GM10847 (cell line): ENCODE measurements around the gene TMC5.

Experiments
- POLR2A ChIP-seq: IDR thresholded peaks from 2 replicates; pipeline ENCODE4 v1.6.1; 2011; ENCODE audit not compliant: insufficient read length; ENCODE audit errors: extremely low read depth

The TMC5 gene

GRCh38 chr16:19488213-19488640 is 70.5 kb downstream of the TMC5 start:
- TF ChIP-seq POLR2A = no peak

GRCh38 chr16:19490619-19491018 is 72.9 kb downstream of the TMC5 start:
- no peak for TF ChIP-seq POLR2A

GRCh38 chr16:19497176-19497575 is 79.5 kb downstream of the TMC5 start:
- no peak for TF ChIP-seq POLR2A

- no peak for TF ChIP-seq POLR2A
These were observed 81.3 kb downstream of the TMC5 start for GRCh38 chr16:19499006-19499405.

GRCh38 chr16:19499481-19499880 is 81.8 kb downstream of the TMC5 start:
- no peak for TF ChIP-seq POLR2A

- TF ChIP-seq POLR2A = no peak
These were observed 84.9 kb downstream of the TMC5 start for GRCh38 chr16:19502395-19503131.

- no peak for TF ChIP-seq POLR2A
These were observed 85.9 kb downstream of the TMC5 start for GRCh38 chr16:19503461-19504075.

GRCh38 chr16:19505600-19506303 is 88.1 kb downstream of the TMC5 start:
- no peak for TF ChIP-seq POLR2A

GRCh38 chr16:19506965-19507364 is 89.3 kb downstream of the TMC5 start:
- TF ChIP-seq POLR2A = no peak

GRCh38 chr16:19507867-19508266 is 90.2 kb downstream of the TMC5 start:
- no peak for TF ChIP-seq POLR2A

GRCh38 chr16:19512297-19512696 is 94.6 kb downstream of the TMC5 start:
- no peak for TF ChIP-seq POLR2A

GRCh38 chr16:19513377-19514053 is 95.8 kb downstream of the TMC5 start:
- TF ChIP-seq POLR2A = no peak

GRCh38 chr16:19515757-19516156 is 98.1 kb downstream of the TMC5 start:
- TF ChIP-seq POLR2A = no peak

GRCh38 chr16:19517424-19518089 is 99.9 kb downstream of the TMC5 start:
- no peak for TF ChIP-seq POLR2A

GRCh38 chr16:19518388-19518787 is 100.7 kb downstream of the TMC5 start:
- no peak for TF ChIP-seq POLR2A
